NCI-H226 (cell line): ENCODE data around the gene BIN2.
"Not testable (repeated sequence)": the region's sequence is repeated elsewhere in the genome, so short reads cannot be mapped to it uniquely, and the experiment has no call there.

ENCODE experiments used
- DNase-seq: peaks from one replicate; pipeline ENCODE4 v3.0.0-alpha.2; 2015

The BIN2 gene

DNA sequence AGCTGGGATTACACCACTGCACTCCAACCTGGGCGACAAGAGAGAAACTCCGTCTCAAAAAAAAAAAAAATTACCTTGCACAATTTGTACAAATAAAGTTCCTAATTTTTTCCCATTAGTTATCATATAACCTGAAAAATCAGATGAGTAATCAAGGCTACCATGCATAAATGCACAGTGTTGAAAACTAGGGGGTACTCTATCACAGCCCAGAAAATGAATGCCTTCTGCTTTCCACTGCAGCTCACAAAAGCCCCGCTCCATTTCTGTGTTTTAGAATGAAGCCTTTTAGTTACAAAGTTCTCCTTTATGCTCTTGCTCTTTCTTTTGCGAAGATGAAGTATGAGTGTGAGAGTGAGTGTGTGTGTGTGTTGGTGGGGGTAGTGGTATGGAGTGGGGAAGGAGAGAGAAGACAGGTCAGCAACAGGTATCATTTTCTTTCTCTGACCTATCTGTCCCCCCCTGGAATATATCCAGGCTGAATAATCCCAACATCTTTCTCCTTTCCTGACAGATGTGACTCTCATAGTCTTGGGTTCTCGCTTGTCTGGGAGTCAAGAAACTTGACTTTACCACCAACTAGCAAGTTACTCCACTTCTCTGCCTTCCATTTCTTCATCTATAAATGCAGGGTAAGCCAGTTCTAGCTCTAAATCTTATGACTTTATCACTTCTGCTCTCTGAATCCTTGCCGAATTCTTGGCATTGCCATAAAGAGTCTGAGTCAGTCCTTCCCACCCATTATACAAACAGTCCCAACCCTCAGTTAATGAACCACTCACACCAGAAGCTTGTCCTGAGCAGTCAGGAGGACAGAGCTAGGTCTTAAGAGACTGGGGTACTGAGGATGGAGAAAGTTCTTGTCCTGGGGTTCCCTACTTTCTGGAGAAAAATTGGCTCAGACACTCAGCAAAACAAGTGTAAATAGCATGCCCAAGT lies 16.1 kb downstream of the BIN2 start:
- peak; percentile 75 for DNase-seq

DNA sequence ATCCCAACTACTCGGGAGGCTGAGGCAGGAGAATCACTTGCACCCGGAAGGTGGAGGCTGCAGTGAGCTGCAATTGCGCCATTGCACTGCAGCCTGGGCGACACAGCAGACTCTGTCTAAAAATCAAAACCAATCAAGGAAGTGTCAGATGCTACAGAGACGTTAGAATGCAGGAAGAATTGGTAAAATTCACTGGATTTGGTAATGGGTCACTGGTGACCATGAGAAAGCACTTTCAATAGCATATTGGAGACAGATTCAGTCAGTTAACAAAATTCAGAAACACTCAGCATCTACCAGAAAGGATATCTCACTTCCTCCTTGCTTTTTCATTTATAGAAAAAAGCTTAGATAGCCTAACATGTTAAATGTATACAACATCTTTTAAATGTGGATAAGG lies 17.5 kb downstream of the BIN2 start:
- DNase-seq: no peak

DNA sequence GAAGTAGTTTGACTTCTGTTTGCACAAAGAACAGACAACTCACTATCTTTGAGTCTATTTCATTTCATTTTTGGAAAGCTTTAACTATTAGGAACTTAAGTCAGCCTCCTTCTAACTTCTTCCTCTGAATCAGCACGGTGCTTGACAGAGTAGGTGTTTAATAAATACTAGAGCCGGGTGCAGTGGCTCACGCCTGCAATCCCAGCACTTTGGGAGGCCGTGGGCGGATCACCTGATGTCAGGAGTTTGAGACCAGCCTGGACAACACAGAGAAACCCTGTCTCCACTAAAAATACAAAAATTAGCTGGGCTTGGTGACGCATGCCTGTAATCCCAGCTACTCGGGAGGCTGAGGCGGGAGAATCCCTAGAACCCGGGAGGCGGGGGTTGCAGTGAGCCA lies 23.2 kb downstream of the BIN2 start:
- not testable (repeated sequence) for DNase-seq

DNA sequence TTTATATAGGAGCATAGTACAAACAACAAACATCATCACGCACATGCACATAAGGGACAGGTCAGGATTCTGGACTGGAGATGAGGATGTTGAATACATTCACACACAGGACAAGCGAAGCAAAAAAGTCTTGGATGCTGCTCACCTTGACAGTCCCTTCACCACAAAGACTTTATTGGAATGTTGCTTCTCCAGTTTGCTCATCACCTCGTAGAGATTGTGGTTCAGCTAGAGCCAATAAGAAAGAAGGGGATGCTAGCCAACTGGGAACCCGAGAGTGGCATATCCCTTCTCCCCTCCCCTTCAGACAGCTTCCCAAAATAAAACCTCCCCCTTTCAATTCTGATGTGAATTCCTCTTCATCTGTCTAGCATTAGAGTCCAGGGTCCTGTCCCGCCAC lies 28.3 kb downstream of the BIN2 start:
- DNase-seq: no peak

DNA sequence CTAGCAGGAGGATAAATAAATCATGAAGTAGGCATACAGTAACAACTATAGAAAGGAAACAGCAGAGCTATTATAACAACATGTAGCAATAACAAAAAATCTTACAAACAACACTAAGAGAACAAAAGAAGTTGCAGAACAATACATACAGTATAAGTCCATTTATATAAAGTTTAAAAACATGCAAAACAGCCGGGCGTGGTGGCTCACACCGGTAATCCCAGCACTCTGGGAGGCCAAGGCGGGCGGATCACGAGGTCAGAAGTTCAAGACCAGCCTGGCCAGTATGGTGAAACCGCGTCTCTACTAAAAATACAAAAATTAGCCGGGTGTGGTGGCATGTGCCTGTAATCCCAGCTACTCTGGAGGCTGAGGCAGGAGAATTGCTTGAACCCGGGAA lies 29.9 kb downstream of the BIN2 start:
- not testable (repeated sequence) for DNase-seq

DNA sequence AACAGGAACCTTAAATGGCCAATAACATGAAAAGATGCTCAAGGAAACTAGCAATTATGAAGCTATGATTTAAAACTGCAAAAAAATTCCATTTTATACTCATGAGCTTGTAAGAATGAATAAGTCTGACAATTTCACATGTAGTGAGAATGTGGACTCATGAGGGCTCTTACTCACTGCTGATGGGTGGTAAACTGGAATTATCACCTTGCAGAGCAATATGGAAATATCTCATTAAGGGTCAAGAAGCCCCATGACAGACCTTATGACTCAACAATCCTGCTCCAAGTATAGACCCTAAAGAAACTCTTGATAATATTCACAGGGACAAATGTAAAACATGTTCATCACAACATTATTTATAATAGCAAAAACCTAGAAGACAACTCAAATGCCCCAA lies 30.3 kb downstream of the BIN2 start:
- DNase-seq: peak; percentile 20

DNA sequence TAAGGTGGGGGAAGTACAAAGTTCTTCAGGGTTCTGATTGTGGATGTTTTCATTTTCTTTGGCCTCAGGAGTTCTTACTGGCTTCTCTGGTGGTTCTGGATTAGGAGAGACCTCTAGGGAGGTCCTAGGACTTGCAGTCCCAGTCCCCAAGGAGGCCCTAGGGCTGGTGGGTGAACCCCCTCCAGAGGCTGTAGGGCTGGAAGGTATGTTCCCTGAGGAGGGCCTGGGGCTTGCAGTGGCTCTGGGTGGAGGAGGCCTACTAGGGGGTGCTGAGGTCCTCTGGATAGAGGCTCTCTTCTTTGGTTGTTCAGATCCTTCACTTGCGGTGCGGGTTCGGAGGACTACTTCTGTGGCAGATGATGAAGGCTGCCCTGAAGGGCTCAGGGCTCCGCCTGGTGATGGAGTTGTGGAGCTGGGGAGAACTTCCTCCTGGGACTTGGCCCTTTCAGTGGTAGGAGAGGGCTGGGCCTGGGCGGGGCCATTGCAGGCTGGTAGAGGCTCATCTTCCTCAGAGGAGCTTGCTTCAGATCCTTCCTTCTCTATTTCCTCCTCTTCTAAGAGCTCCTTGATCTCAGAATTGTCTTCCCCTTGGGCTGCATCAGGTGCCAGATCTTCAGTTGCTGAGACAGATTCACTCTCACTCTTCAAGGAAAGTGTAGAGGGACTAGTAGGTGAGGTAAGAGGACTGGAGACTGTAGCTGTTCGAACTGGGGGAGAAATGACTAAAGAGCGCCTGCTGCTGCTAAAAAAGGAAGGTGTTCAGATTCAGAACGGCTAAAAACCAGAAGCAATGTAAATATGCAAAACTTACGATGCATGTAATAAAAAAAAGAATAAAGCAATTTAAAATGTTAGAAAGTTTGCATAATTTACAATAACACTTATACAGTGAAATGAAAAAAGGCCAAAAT lies 32.1 kb downstream of the BIN2 start:
- DNase-seq: not testable (repeated sequence)

DNA sequence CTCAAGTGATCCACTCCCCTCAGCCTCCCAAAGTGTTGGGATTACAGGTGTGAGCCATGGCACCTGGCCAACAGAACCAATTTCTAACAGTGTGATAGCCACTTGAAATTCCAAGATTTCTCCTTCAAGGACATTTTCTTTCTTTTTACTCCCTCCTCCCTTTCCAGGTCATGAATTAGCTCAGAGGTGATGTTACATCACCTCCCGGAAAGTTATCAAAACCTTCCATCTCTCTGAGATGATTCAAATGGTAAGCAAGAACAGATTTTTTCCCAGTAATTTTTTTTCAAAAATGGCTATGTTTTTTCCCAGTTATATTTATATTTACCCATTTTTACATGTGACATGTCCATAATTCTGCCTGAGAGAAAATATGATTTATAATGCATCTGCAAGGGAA lies 38.1 kb downstream of the BIN2 start:
- no peak for DNase-seq

DNA sequence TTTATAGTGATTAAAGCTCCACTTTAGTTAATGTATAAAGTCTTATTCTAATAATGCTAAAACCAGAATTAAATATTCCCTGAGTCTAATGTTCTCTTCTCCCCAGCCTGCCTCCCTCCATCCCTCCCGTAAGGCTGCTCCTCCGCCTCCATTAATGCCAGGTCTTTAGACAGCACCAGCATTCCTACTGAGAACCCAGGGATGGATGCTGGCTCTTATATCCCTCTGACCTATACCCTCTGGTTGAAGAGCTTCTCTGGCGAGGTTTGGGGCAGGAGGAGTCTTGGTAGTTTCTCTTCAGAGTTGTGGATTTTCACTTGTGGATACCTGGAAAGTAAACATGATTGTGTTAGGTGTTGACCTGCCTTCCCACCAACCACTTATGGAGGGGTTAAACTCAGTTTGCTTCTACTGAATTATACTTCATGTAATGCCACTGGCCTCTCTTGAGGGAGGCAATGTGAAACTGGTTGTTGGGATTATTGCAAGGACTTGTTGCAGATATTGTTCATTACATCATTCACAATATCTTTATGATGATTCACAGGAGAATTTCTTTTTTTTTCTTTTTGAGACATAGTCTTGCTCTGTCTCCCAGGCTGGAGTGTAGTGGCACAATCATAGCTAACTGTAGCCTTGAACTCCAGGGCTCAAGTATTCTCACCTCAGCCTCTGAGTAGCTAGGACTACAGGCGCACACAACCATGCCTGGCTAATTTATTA lies 42.6 kb downstream of the BIN2 start:
- peak; percentile 71 for DNase-seq

DNA sequence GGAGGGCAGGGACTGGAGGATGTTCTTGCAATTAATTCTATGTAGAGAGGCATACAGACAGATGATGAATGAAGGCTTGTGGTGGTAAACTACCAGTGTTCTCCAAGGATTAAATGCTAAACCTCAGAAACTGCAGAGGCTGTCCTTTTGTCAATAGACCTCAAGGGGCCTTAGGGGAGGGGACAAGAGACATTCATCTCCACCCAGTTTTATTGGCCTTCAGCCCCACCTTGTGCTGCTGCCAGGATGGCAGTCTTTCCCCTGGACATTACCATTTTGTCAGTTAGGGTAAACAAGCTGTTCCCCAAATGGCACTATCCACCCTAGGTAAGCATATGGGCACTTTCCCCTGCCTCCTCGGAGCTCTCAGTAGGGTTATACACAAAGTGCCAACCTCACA lies 48.9 kb downstream of the BIN2 start:
- DNase-seq: no peak

DNA sequence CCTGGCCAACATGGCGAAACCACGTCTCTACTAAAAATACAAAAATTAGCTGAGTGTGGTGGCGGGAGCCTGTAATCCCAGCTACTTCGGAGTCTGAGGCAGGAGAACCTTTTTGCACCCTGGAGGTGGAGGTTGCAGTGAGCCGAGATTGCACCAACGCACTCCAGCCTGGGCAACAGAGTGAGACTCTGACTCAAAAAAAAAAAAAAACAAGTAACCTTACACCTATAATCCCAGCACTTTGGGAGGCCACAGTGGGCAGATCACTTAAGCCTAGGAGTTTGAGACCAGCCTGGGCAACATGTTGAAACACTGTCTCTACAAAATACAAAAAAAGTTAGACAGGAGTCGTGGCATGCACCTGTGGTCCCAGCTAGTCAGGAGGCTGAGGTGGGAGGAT lies 51.2 kb downstream of the BIN2 start:
- not testable (repeated sequence) for DNase-seq

DNA sequence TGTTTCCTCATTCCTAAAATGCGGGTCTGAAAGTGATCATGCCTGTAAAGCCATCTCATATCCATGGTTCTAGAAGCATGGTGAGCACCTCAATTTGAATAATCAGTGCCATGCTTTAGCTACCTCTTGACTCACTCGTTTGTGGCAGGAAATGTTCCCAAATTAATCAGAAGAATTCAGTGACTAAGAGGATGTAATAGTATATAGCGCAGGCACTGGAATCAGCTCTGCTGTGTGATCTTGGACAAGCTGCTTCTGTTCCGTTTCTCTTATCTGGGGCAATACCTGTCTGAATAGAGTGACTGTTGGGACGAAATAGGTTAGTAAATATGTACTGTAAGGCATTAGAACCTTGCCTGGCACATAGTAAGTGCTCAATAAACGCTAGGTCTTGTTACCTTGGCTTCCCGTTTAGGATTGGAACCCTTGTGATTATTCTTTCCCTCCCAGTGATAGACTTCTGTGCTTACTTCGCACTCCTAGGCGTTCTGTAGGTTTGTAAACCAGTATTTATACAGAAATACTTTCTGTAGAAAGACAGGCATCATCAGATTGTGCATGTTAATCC lies 52.9 kb downstream of the BIN2 start:
- peak; percentile 79 for DNase-seq

DNA sequence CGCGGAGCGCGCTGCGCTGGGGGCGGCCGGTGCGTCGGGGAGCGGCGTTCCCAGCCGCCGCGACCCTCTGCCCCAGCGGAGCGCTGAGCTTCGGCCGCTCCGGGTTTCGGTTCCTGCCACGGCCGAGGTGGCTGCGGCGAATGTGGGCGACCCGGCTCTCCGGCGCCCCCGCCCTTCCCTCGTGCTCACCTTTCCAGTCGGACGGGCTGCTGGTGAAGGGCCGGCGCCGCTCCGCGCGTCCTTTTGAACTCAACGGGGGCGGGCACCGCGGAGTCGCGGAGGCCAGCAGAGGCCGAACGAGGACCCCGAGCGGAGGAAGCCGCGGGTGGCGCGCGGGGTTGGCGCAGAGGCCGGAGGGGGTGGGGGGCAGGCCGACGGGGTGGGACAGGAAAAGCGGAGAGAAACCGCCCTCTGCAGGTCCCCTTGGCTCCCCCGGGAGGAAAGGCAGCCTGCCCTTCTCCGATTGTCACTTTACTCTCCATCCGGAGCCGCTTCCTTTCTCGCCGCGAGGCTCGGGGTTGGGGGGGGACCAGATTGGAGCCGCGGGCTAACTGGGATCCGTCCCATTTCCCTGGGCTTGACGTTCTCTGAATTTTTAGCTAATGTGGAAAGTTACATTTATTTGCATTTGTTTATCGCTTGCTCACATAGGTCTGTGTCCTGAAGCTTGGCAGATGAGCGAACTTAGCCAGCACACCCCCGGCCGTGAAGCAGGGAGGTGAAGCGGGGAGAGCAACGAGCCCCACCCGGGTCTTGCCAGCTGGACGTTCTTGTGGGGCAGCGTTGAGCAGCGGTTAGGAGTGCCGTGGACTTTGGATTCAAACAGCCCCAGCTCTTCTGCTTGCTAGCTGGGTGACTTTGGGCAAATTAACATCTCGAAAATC lies 53.7 kb downstream of the BIN2 start, which contains the start of gene SMAGP:
Gene SMAGP, minus strand, starts transcription at position 349 of the 884 bp plus-strand sequence. CDS start 1,137 bp downstream, outside the sequence.
- DNase-seq: peak; percentile 20

DNA sequence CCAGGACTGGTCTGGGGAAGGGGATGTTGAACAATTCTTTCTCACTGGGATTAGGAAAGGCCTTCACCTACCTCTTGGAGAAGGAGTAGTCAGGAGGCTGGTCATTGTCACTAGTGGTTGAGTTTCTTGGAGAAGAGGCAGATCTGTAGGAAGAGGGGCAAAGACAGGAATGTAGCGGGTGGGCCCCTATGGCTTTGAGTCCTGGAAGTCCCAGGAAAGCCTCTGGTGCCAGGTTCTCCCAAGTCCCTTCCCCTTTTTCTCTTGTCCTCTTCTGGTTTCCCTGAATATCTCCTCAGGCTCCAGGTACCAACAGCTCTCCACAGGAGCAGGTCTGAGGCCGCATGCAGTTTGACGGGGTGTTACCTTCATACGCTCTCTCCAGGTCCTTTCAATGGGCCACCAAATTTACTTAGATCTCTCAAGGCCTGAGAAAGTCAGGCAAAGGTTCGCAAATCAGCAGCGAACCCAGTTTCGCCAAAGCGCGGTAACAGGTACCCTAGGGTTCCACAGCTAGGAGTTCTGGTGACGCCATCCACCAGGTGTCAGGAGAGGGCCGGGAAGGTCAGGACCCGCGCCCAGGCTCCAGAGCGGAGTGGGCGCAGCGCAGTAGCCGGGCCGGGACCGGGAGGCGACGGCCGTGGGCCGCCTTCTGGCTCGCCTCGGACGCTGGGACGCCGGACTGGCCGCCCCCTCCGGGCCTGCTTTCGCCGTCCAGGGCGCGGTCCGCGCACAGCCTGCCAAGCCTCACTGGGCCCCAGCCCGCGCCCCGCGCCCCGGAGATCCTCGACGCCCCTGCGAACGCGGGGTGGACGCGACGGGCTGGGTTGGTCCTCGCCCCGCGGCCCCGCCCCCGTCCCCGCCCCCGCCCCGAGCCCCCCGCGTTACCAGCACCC lies 54.6 kb downstream of the BIN2 start:
- DNase-seq: no peak

DNA sequence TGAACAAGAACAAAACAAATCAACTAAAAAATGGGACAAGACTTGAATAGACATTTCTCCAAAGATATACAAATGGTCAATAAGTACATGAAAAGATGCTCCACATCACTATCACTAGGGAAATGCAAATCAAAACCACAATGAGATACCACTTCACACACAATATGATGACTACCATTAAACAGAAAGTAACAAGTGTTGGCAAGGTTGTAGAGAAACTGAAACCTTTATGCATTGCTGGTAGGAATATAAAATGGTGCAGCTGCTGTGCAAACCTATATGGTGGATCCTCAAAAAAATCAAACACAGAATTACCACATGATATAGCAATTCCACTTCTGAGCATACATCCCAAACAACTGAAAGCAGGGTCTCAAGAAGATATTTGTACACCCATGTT lies 59.0 kb downstream of the BIN2 start:
- no peak for DNase-seq

DNA sequence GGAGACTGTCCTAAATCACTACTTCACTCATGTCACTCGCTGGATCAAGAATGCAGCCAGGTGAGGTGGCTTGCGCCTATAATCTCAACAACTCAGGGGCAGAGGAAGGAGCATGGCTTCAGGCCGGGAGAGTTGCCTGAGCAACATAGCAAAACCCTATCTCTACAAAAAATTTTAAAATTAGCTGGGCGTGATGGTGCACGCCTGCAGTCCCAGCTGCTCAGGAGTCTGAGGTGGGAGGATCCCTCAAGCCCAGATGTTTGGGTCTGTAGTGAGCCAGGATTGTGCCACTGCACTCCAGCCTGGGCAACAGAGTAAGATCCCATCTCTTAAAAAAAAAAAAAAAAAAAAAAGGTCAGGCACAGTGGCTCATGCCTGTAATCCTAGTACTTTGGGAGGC lies 59.7 kb downstream of the BIN2 start:
- no peak for DNase-seq

DNA sequence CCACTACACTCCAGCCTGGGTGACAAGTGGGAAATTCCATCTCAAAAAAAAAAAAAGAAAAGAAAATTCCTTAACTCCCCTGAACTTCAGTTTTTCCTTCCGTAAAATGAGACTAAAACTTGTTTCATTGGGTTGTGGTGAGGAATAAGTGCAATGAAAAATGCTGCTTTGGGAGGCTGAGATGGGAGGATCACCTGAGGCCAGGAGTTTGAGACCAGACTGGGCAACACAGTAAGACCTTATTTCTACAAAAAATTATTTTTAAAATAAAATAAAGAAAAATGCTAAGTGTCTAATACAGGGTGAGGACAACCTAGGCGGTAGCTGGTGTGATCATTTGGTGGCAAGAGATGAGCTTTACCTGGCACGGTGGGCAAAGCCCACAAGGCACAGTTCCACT lies 60.6 kb downstream of the BIN2 start:
- DNase-seq: no peak

DNA sequence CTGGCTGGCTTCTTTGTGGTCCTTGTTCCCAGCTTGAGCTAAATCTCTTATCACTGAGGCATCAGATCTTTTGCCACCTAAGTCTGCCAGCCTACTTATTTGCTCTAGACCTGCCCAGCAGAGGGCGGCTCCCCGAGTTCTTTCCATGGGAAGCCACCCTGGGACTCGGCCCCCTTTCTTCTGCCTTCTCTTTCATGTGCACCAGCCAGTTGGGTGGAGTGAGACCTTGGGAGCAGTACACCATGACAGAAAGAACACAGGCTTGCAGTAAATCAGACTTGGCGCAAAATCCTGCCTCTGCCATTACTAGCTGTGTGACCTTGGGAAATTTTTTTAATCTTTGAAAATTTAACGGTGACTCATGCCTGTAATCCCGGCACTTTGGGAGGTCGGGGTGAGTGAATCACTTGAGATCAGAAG lies 61.2 kb downstream of the BIN2 start:
- peak; percentile 57 for DNase-seq

DNA sequence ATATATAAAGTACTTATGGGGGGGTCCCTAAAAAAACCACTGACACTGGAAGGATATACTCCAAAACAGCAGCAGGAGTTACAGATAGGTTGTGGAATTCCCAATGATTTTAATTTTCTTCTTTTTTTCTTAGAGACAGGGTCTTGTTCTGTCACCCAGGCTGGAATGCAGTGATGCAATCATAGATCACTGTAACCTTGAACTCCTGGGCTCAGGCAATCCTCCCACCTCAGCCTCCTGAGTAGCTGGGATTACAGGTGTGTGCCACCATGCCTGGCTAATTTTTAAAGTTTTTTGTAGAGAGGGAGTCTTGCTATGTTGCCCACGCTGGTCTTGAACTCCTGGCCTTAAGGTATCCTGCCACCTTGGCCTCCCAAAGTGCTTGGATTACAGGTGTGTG lies 64.4 kb downstream of the BIN2 start:
- not testable (repeated sequence) for DNase-seq

DNA sequence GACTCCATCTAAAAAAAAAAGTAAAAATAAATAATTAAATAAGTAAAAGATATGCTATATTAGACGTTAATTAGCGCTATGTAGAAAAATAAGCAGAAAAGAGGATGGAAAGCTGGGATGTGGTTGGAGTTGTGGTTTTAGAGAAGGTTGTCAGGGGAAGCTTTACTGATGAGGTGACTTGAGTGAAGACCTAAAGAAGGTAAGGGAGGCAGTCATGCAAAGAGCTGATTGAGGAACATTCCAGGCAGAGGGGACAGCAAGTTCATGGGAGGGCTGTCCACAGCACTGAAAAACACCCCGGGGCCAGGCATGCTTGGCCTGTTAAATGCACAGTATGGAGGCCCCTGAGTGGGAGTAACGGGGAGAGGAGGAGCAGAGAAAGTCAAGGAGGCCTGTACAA lies 69.4 kb downstream of the BIN2 start:
- no peak for DNase-seq
